OCI-LY7 (cell line): Measurements from ENCODE around the gene TSR3. TPM values are rescaled to one million over a fixed set of nuclear protein-coding genes. Genes with fewer than 3 reads are reported as not detected.

Experiments used
- BruUV-seq: library from RNA; stranded (reverse); fragments of 400-500 nt; replicated peaks from 2 replicates; lab custom pipeline; 2021; lab: Mats Ljungman, UMichigan
- CTCF ChIA-PET: fragments of 300-600 bp; sonication (Branson Sonifier 250); formaldehyde crosslinking; loops from one replicate; lab custom pipeline; 2022; ENCODE audit warnings: antibody characterized with exemption; ENCODE audit not compliant: unreplicated experiment; lab: Charles Lee
- POLR2A ChIA-PET: fragments of 300-600 bp; sonication (Branson Sonifier 250); formaldehyde crosslinking; loops from one replicate; lab custom pipeline; 2022; ENCODE audit warnings: antibody characterized with exemption; lab: Charles Lee
- DNase-seq: peaks from one replicate; pipeline ENCODE4 v3.0.0-alpha.2; 2015; ENCODE audit warnings: low spot score
- H2AFZ ChIP-seq: fragments of 200-600 bp; sonication (generic), shearing (Covaris generic); 2 replicates; pipeline ENCODE4 v1.6.1; 2014; ENCODE audit warnings: mild to moderate bottlenecking, antibody characterized with exemption, low read length, moderate library complexity
- H3K27ac ChIP-seq: fragments of 200-600 bp; sonication (generic); 2 replicates; pipeline ENCODE4 v1.5.1; 2014; ENCODE audit warnings: mixed run types, low read depth, mild to moderate bottlenecking, moderate library complexity, low read length, inconsistent platforms; ENCODE audit not compliant: poor library complexity, severe bottlenecking
- H3K36me3 ChIP-seq: fragments of 200-600 bp; sonication (generic); 2 replicates; pipeline ENCODE4 v1.6.1; 2014; ENCODE audit warnings: mild to moderate bottlenecking, antibody characterized with exemption, low read length, moderate library complexity, mixed read lengths; ENCODE audit not compliant: insufficient read depth
- H3K4me1 ChIP-seq: fragments of 200-600 bp; sonication (generic); 2 replicates; pipeline ENCODE4 v1.5.1; 2014; ENCODE audit warnings: mild to moderate bottlenecking, low read length; ENCODE audit not compliant: insufficient read depth, poor library complexity, severe bottlenecking
- H3K4me2 ChIP-seq: fragments of 200-600 bp; sonication (generic); 2 replicates; pipeline ENCODE4 v1.6.1; 2014; ENCODE audit warnings: mild to moderate bottlenecking, low read length
- H3K4me3 ChIP-seq: fragments of 200-600 bp; sonication (generic); 2 replicates; pipeline ENCODE4 v1.5.1; 2014; ENCODE audit warnings: mild to moderate bottlenecking, low read depth, low read length; ENCODE audit not compliant: poor library complexity, severe bottlenecking
- H3K79me2 ChIP-seq: fragments of 200-600 bp; sonication (generic); 2 replicates; pipeline ENCODE4 v1.6.1; 2016; ENCODE audit warnings: low read depth, mild to moderate bottlenecking, low read length, moderate library complexity, mixed read lengths; ENCODE audit not compliant: insufficient read depth
- H3K9me2 ChIP-seq: fragments of 200-600 bp; sonication (generic); 2 replicates; pipeline ENCODE4 v1.6.1; 2016; ENCODE audit warnings: mild to moderate bottlenecking, low read length, mixed read lengths; ENCODE audit not compliant: insufficient read depth
- H3K9me3 ChIP-seq: fragments of 200-600 bp; sonication (generic); 2 replicates; pipeline ENCODE4 v1.6.1; 2014; ENCODE audit warnings: mild to moderate bottlenecking, mixed run types, low read length, mixed read lengths
- H4K20me1 ChIP-seq: fragments of 200-600 bp; sonication (generic); 2 replicates; pipeline ENCODE4 v1.6.1; 2014; ENCODE audit warnings: mild to moderate bottlenecking, antibody characterized with exemption, low read length, moderate library complexity, mixed read lengths; ENCODE audit not compliant: insufficient read depth
- EZH2phosphoT487 ChIP-seq: fragments of 200-600 bp; sonication (generic); IDR thresholded peaks from 2 replicates; pipeline ENCODE4 v1.6.1; 2018; ENCODE audit warnings: low read depth, borderline replicate concordance, mild to moderate bottlenecking, mixed run types, antibody characterized with exemption, low read length, moderate library complexity, mixed read lengths
- intact Hi-C: fragments of 100-400 bp; cut with micrococcal nuclease; formaldehyde crosslinking; loops from one replicate; pipeline ENCODE4 v1.10.0; 2022; ENCODE audit not compliant: unreplicated experiment
- total RNA-seq, 2 experiments: library from RNA; depleted of rRNA in 1 of 2; stranded (reverse); fragments of >200 nt in 1 of 2; shearing (Covaris generic) in 1 of 2; gene quantifications; 2 replicates each; pipeline ENCODE4 v1.2.3, GENCODE V29; 2014 to 2022
- TF ChIP-seq, protein P1 (sequence below): fragments of 200-600 bp; sonication (generic); conservative IDR thresholded peaks from 2 replicates; pipeline ENCODE4 v1.5.1; 2014; ENCODE audit warnings: mild to moderate bottlenecking, antibody characterized with exemption, low read length, moderate library complexity, mixed read lengths

Gene TSR3
- total RNA-seq, 2 experiments from 2014 or later: 47.2 to 75.8 TPM

DNA sequence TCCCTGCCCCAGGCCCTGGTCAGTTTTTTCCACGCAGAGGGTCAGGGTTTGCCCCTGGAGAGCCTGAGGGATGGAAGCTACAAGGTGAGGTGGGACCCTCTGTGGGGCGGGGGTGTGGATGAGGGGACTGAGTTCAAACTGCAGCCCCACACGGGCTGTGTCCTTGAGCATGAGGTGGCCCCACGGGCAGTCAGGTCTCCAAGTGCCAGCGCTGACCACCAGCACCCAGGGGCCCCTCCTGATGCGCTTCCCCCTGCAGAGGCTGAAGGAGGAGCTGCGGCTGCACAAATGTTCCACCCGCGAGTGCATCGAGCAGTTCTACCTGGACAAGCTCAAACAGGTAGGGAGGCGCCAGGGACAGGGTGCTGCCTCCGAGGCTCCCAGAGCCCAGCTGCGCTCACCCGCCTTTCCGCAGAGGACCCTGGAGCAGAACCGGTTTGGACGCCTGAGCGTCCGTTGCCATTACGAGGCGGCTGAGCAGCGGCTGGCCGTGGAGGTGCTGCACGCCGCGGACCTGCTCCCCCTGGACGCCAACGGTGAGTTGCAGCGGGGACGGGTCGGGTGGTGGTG, 4.3 kb downstream of the TSR3 start:
- Histone ChIP-seq H3K27ac (no peak overlapping the region), H3K4me3 (no peak overlapping the region), H3K36me3 (peaks cover 15% of the 10 kb centered on the region; the same call in 1 of the 2 replicates), H3K79me2 (peaks cover 10% of the 10 kb centered on the region), H3K4me1 (peaks cover 20% of the 10 kb centered on the region), H3K9me2 (no peaks in the 10 kb centered on the region), H4K20me1 (no peaks in the 10 kb centered on the region), H3K9me3 (no peaks in the 10 kb centered on the region), H3K4me2 (no peak overlapping the region), H2AFZ (no peak overlapping the region)
- no peak for TF ChIP-seq EZH2phosphoT487
- TF ChIP-seq, protein P1, sequence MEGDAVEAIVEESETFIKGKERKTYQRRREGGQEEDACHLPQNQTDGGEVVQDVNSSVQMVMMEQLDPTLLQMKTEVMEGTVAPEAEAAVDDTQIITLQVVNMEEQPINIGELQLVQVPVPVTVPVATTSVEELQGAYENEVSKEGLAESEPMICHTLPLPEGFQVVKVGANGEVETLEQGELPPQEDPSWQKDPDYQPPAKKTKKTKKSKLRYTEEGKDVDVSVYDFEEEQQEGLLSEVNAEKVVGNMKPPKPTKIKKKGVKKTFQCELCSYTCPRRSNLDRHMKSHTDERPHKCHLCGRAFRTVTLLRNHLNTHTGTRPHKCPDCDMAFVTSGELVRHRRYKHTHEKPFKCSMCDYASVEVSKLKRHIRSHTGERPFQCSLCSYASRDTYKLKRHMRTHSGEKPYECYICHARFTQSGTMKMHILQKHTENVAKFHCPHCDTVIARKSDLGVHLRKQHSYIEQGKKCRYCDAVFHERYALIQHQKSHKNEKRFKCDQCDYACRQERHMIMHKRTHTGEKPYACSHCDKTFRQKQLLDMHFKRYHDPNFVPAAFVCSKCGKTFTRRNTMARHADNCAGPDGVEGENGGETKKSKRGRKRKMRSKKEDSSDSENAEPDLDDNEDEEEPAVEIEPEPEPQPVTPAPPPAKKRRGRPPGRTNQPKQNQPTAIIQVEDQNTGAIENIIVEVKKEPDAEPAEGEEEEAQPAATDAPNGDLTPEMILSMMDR: no peak
- DNase-seq: no peak
- intact Hi-C loops: no loop called here
- no TSS peak for BruUV-seq
- ChIA-PET POLR2A (no interaction called here), CTCF (no interaction called here)

DNA sequence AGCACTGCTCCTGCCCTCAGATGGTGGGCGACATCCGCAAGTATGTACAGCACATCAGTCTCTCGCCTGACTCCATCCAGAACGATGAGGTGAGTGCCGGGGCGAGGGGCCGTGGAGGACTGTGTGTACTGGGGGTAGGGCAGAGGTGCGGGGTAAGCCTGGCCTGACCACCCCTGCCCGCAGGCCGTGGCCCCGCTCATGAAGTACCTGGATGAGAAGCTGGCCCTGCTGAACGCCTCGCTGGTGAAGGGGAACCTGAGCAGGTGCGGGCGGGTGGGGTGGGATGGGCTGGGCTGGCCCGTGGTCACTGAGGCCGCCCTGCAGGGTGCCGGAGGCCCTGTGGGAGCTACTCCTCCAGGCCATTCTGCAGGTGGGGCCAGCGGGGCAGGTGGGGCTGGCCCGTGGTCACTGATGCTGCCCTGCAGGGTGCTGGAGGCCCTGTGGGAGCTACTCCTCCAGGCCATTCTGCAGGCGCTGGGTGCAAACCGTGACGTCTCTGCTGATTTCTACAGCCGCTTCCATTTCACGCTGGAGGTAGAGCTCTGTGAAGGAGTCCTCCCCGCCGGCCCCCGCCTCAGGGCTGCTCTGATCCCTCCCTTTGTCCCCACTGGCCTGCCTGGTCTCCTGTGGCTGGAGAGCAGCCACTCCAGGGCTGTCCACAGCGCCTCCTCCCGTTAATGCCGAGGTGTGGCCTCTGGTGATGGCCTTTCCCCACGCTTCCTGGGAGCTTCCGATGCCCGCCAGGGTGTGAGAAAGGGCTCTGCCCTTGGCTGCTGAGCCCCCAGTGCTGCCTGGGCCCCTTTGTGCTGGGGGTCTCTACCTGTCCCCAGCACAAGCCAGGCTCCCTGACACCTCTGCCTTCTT, 5.0 kb downstream of the TSR3 start:
- intact Hi-C loops: no loop called here
- H2AFZ ChIP-seq: no peak overlapping the region
- H3K4me3 ChIP-seq: no peak overlapping the region
- H3K9me2 ChIP-seq: no peaks in the 10 kb centered on the region
- peaks cover 26% of the 10 kb centered on the region for H3K4me1 ChIP-seq
- H4K20me1 ChIP-seq: no peaks in the 10 kb centered on the region
- H3K36me3 ChIP-seq: peaks cover 15% of the 10 kb centered on the region; the same call in 1 of the 2 replicates
- H3K9me3 ChIP-seq: no peaks in the 10 kb centered on the region
- H3K27ac ChIP-seq: no peak overlapping the region
- H3K79me2 ChIP-seq: peaks cover 5% of the 10 kb centered on the region; the same call in 1 of the 2 replicates
- ChIA-PET POLR2A (no interaction called here), CTCF (no interaction called here)
- no peak for DNase-seq
- H3K4me2 ChIP-seq: no peak overlapping the region
- BruUV-seq: no TSS peak
- TF ChIP-seq EZH2phosphoT487: no peak
- TF ChIP-seq, protein P1: no peak
